Adipose tissue (tissue), 3 donors: ENCODE data around the gene SOX5. TPM values are rescaled to one million over a fixed set of nuclear protein-coding genes. Genes with fewer than 3 reads are reported as not detected.

Source experiments
- H3K27ac ChIP-seq: one replicate; pipeline ENCODE4 v1.5.1; 2013; ENCODE audit warnings: low read depth, low read length
- WGBS, 3 donors: extraction: QIAGEN DNeasy Blood & Tissue Kit; methylation state at CpG; one replicate each; pipeline ENCODE4 v1.1.7; 2013; 5-methylcytosine and 5-hydroxymethylcytosine counted together
- polyA plus RNA-seq, 3 donors: library from polyadenylated mRNA; stranded (reverse); fragments of 200-250 nt; gene quantifications; one replicate each; pipeline ENCODE4 v1.2.3, GENCODE V29; 2013
- donor health status: healthy with polysubstance abuse.
- donor health status: Bipolar disorder and iron deficiency.
- donor health status: healthy.

SOX5 gene
- polyA plus RNA-seq, 3 donors, result 0.76 to 7.2 (median 6.6) TPM

GRCh38 chr12:23795494-23795893, 154.0 kb downstream of the SOX5 start:
- H3K27ac ChIP-seq, result no peak overlapping the region
- WGBS, 3 donors, result 35 to 86% (median 86%) methylated on average over 3 of the region's 3 CpGs

- no peak overlapping the region for H3K27ac ChIP-seq
- WGBS, 3 donors, result 68 to 85% (median 74%) methylated on average over 1 of the region's 1 CpG
Observed at GRCh38 chr12:23781118-23781517, 168.4 kb downstream of the SOX5 start.

DNA sequence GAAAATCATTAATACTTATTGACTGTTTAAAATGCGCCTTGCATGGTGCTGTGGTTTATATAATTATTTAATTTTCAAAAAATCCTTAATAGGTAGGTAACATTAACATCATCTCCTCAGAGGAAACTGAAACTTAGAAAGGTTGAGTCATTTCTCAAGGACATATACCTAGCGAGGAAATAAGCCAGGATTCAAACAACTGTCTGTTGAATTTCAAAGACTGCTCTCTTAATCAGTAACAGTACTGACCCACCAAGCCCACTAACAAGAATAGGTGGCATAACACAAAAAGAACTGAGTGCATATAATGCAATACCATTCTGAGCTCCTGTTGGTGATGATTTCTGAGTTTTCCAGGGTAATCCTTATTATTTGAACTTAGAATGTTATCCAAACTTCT, 174.3 kb downstream of the SOX5 start:
- 74 to 87% (median 85%) methylated on average over 2 of the region's 2 CpGs for WGBS, 3 donors
- no peak overlapping the region for H3K27ac ChIP-seq

DNA sequence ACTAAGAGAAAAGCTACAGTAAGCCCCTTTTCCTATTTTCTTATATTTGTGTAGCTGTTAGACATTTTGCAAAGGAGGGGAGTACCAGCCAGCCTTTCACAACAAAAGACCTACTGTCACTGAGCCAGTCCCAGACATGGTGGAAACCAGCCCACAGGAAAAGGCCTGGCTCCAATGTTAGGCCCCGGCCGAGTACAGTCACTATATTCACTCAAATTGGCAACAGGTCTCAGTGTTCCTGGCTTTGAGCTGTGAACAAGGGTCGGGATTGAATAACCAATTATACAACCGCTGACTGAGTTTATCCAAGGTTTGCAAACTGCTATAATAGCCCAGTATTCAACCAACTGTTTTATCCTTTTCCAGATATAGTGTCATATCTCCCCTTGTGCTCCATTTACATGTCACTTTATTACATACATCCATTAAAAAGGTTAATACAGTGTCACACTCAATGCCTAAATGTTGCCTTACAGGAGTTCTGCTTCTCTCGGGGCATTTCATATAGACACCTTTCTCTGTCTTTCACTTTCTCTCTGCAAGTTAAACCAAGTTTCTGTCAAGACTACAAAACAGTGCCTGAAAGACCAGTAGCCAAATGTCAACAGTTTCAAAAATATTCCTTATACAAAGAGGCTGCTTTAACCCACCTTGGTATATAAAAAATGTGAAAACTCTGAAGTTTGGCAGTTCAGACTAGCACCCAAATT, 178.1 kb downstream of the SOX5 start:
- no peak overlapping the region for H3K27ac ChIP-seq
- 57 to 76% (median 61%) methylated on average over 5 of the region's 5 CpGs for WGBS, 3 donors

- H3K27ac ChIP-seq, result no peak overlapping the region
- WGBS, 3 donors, result 74 to 86% (median 82%) methylated on average over 3 of the region's 3 CpGs
Observed at GRCh38 chr12:23770202-23770938, 179.1 kb downstream of the SOX5 start.

GRCh38 chr12:23767834-23768233, 181.6 kb downstream of the SOX5 start:
- WGBS, 3 donors, result 84 to 85% (median 85%) methylated on average over 2 of the region's 2 CpGs
- H3K27ac ChIP-seq, result no peak overlapping the region

DNA sequence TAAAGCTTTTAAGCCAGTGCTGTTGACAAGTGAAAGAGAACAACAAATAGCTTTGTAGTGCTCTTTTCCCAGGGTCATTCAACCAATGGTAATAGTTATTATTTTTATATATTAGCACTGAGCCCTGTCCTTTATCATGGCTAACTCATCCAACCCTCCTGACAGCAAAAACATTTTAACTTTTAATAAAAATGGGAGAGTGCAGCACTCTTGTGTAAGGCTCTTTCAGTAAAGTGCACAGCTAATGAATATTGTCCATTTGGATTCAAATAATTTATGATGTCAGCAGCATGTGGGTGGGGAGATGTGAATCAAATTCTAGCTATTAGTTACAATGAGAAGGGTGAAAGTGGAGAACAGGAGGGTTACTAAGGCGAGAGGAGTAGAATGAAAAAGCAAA, 185.7 kb downstream of the SOX5 start:
- 88 to 97% (median 95%) methylated on average over 1 of the region's 1 CpG for WGBS, 3 donors
- no peak overlapping the region for H3K27ac ChIP-seq

- H3K27ac ChIP-seq, result no peak overlapping the region
- 35 to 60% (median 58%) methylated on average over 1 of the region's 1 CpG for WGBS, 3 donors
Observed at GRCh38 chr12:23760495-23760894, 189.0 kb downstream of the SOX5 start.

DNA sequence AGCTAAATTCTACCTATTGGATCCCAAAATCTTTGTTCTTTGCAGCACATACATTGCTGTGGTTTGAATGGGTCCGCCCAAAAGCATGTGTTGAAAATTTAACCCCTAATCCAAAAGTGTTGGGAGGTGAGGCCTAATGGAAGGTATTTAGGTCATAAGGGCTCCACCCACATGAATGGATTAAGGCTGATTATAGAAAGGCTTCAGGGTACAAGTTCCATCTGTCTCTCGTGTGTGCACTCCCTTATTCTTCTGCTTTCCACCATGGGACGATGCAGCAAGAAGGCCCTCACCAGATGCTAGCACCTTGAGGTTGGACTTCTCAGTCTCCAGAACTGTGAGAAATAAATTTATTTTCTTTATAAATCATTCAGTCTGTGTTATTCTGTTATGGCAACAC, 190.9 kb downstream of the SOX5 start:
- WGBS, 3 donors, result 88 to 97% (median 93%) methylated on average over 3 of the region's 3 CpGs
- H3K27ac ChIP-seq, result no peak overlapping the region

GRCh38 chr12:23757541-23757962, 191.9 kb downstream of the SOX5 start:
- H3K27ac ChIP-seq, result no peak overlapping the region
- WGBS, 3 donors, result 21 to 62% (median 50%) methylated on average over 1 of the region's 1 CpG

- 95 to 99% (median 98%) methylated on average over 2 of the region's 2 CpGs for WGBS, 3 donors
- H3K27ac ChIP-seq, result no peak overlapping the region
Observed at GRCh38 chr12:23756416-23756815, 193.1 kb downstream of the SOX5 start.

GRCh38 chr12:23753628-23754365, 195.7 kb downstream of the SOX5 start:
- 76 to 80% (median 76%) methylated on average over 5 of the region's 5 CpGs for WGBS, 3 donors
- no peak overlapping the region for H3K27ac ChIP-seq

DNA sequence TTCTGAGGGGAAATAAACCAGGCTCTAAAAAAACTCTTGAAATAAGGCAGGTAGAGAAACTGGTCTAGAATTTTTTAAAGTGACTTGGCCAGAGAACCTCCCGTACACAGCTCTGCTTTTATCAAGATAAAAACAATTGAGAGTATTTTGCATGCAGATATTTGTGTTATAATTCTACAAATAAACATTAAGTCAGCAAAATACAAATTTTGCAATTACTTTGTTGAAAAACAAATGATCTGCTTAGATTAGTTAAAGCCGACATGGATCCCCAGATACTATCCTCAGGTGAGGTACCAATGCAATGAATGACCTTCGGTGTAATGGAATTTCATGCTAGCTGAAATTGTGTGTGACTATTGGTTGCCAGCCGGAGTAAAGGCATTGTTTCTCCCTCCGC, 197.2 kb downstream of the SOX5 start:
- no peak overlapping the region for H3K27ac ChIP-seq
- whole genome bisulfite sequencing, 3 donors, result 88 to 94% (median 89%) methylated on average over 5 of the region's 5 CpGs

- H3K27ac ChIP-seq, result no peak overlapping the region
- WGBS, 3 donors, result 92 to 93% (median 92%) methylated on average over 1 of the region's 1 CpG
Observed at GRCh38 chr12:23751641-23752040, 197.8 kb downstream of the SOX5 start.

DNA sequence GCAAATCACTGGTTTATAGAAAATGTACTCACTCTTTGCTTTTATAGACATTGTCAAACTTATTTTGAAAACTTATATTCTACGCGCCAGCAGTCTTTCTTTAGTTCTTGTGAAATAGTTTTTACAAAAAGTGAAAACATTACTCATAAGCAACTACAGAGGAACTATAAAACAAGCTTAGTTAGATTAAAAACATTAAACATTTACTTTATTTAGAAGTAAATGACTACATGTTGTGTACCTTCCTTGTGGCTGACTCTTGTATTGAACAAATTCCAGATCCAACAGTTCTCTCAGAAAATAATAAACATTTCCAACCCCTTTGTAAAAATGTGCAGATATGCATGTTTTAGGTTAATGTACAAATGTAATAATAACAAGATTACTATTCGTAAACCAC, 198.5 kb downstream of the SOX5 start:
- no peak overlapping the region for H3K27ac ChIP-seq
- 92 to 93% (median 92%) methylated on average over 3 of the region's 3 CpGs for WGBS, 3 donors

DNA sequence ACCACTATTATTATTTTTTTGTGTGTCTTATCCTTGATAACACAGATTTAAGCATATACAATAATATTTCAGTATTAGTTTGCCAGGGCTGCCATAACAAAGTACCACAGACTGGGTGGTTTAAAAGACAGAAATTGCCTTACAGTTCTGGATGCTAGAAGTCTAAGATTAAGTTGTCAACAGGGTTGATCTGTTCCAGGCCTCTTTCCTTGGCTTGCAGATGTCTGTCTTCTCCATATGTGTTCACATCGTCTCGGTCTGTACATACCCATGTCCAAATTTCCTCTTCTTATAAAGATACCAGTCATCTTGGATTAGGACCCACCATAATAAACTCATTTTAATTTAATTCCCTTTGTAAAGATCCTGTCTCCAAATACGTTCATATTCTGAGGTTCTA, 204.8 kb downstream of the SOX5 start:
- 74 to 78% (median 77%) methylated on average over 3 of the region's 3 CpGs for WGBS, 3 donors
- no peak overlapping the region for H3K27ac ChIP-seq

- 95 to 97% (median 96%) methylated on average over 3 of the region's 3 CpGs for WGBS, 3 donors
- H3K27ac ChIP-seq, result no peak overlapping the region
Observed at GRCh38 chr12:23742574-23742973, 206.9 kb downstream of the SOX5 start.

GRCh38 chr12:23731493-23731892, 218.0 kb downstream of the SOX5 start:
- H3K27ac ChIP-seq, result no peak overlapping the region
- WGBS, 3 donors, result 83 to 90% (median 87%) methylated on average over 4 of the region's 4 CpGs

- 87 to 91% (median 88%) methylated on average over 3 of the region's 3 CpGs for WGBS, 3 donors
- H3K27ac ChIP-seq, result no peak overlapping the region
Observed at GRCh38 chr12:23731035-23731434, 218.4 kb downstream of the SOX5 start.
